D721Med (cell line): ENCODE results near the gene CBFA2T3.

Source experiments
- DNase-seq: peaks from one replicate; pipeline ENCODE4 v3.0.0; 2011; ENCODE audit warnings: low spot score; ENCODE audit not compliant: insufficient read length
- FAIRE-seq: peaks from 2 replicates; lab custom pipeline; 2011; peaks lifted over from hg19 to GRCh38; lab: Jason Lieb, UNC
- TF ChIP-seq, protein P1 (sequence below): IDR thresholded peaks from 2 replicates; pipeline ENCODE4 v1.5.1; 2012; ENCODE audit warnings: mild to moderate bottlenecking, control low read depth; ENCODE audit not compliant: insufficient read depth; ENCODE audit errors: missing control alignments

CBFA2T3 gene

DNA sequence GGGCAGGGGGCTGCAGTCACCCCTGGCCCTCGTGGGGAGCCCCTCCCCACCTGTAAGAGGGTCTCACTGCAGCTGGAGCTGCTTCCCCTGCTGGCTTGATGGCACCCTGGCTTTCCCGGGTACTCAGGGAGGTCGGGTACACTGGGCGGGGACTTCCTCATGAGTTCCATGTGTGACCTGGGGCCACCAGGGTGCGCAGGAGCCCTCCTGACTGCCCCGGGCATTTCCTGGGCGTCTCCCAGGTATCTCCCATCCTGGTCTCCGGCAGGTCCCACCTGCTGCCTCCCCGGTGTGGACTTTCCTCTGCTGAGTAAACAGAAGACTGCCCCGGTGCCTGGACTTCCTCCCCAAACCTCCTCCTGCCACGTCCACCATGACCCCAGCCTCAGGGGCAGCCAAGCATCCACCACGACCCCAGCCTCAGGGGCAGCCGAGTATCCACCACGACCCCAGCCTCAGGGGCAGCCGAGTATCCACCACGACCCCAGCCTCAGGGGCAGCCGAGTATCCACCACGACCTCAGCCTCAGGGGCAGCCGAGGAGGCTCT lies 40.9 kb downstream of the CBFA2T3 start:
- DNase-seq (no peak), FAIRE-seq (no peak)
- TF ChIP-seq, protein P1, sequence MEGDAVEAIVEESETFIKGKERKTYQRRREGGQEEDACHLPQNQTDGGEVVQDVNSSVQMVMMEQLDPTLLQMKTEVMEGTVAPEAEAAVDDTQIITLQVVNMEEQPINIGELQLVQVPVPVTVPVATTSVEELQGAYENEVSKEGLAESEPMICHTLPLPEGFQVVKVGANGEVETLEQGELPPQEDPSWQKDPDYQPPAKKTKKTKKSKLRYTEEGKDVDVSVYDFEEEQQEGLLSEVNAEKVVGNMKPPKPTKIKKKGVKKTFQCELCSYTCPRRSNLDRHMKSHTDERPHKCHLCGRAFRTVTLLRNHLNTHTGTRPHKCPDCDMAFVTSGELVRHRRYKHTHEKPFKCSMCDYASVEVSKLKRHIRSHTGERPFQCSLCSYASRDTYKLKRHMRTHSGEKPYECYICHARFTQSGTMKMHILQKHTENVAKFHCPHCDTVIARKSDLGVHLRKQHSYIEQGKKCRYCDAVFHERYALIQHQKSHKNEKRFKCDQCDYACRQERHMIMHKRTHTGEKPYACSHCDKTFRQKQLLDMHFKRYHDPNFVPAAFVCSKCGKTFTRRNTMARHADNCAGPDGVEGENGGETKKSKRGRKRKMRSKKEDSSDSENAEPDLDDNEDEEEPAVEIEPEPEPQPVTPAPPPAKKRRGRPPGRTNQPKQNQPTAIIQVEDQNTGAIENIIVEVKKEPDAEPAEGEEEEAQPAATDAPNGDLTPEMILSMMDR, result no peak

GRCh38 chr16:88934066-88934667 lies 42.8 kb downstream of the CBFA2T3 start:
- FAIRE-seq (no peak), DNase-seq (no peak)
- TF ChIP-seq, protein P1, result no peak

GRCh38 chr16:88932929-88933328 lies 44.1 kb downstream of the CBFA2T3 start:
- FAIRE-seq, result no peak
- TF ChIP-seq, protein P1, result no peak
- DNase-seq, result no peak

DNA sequence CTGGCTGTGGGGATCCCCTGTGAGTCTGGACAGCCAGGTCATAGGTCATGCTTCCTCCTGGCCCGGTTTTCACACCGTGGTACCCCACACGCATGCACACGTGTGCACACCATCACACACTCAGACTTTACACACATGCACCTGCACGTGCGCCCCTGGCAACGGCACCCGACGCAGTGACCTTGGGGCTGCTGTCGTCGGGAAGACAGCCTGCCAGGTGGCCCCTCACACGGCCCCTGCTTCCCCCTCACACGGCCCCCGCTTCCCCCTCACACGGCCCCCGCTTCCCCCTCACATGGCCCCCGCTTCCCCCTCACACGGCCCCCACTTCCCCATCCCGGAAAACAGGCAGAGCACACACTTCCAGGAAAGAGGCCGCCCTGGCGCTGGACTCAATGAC lies 45.1 kb downstream of the CBFA2T3 start:
- no peak for FAIRE-seq
- DNase-seq, result no peak
- TF ChIP-seq, protein P1, result no peak

DNA sequence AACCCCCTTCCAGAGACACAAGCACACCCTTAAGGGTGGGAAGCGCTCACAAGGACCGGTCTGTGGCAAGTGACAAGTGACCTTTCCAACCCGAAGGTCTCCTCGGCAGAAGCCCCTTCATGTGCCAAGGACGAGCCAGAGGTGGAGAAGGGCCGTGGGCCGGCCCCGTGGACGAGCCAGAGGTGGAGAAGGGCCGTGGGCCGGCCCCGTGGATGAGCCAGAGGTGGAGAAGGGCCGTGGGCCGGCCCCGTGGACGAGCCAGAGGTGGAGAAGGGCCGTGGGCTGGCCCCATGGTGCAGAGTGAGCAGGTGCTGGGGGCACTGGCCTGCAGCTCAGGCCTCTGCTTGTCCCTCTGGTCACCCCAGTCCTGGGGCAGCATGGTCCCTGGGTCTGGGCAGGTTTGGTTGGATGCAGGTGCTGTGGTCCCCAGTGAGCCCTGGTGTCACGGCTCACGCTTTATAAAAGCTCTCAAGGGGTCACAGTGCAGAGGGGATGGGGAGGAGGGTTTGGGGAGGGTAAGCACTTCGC lies 45.6 kb downstream of the CBFA2T3 start:
- TF ChIP-seq, protein P1, result no peak

GRCh38 chr16:88930716-88931115 lies 46.3 kb downstream of the CBFA2T3 start:
- TF ChIP-seq, protein P1, result no peak
- no peak for FAIRE-seq
- DNase-seq, result no peak

More for the DNA sequence above, 45.6 kb downstream of the CBFA2T3 start:
- DNase-seq (no peak), FAIRE-seq (no peak)

DNA sequence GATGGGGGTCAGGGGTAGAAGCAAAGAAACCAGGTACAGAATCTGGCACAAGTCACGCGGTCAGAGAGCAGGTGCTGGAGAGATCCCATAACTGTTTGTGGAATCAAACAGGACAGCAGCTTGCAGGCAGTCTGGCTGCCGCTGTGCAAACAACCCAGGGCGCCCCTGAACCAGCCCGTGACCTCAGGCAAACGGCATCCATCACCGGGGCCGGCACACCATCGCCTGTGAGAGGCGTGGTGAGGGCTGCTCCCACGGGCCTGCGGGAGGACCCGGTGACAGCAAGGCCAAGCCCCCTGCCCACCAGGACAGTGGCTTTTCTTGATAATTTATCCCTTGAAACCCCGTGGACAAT lies 47.9 kb downstream of the CBFA2T3 start:
- TF ChIP-seq, protein P1, result no peak
- no peak for DNase-seq
- no peak for FAIRE-seq
